ENCODE data around the gene P3H4.

P3H4 gene

DNA sequence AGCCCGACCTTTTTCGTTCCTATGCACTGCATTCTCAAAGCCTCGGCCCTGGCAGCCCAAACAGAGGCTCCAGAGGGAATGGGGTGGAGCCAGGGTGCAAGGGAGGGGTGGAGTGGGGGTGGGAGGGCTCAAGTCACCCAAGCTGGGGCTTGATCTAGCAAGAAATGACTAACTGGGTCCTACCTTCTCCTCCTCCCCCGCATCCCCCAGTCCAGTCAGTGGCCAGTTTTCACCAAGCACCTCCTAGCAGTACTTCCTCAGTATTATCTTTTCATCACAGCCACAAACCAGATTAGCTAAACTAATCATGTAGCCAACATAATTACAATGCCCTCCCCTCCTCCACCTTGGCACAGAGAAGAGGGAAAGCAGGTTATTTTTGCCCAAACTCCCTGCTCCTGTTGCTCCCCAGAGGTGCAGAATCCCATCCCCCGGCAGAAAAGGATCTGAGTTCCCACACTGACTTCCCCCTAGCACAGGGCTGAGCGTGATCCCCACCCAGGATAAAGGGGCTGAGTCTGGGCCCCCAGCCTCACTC is 27.5 kb downstream of the P3H4 start:
- H3K27ac ChIP-seq, result peak overlapping the region; percentile 81

DNA sequence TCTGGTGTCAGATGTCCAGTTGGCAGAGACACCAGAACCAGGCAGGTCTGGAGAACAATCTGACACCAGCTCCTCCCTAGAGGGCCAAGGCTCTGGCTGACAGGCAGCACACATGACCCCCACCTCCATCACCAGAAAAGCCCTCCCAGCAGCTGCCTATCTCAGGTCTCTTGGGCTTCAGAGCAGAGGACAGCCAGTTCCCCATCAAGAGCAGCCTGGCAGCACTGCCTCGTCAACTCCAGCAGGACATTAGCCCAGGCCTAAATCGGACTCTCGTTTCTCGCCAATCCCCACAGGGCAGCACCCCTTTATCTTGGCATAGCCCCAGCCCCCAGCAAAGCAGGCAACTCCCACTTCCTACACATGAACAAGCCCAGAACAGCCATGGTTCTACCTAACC is 29.6 kb downstream of the P3H4 start:
- TF ChIP-seq, protein P1, sequence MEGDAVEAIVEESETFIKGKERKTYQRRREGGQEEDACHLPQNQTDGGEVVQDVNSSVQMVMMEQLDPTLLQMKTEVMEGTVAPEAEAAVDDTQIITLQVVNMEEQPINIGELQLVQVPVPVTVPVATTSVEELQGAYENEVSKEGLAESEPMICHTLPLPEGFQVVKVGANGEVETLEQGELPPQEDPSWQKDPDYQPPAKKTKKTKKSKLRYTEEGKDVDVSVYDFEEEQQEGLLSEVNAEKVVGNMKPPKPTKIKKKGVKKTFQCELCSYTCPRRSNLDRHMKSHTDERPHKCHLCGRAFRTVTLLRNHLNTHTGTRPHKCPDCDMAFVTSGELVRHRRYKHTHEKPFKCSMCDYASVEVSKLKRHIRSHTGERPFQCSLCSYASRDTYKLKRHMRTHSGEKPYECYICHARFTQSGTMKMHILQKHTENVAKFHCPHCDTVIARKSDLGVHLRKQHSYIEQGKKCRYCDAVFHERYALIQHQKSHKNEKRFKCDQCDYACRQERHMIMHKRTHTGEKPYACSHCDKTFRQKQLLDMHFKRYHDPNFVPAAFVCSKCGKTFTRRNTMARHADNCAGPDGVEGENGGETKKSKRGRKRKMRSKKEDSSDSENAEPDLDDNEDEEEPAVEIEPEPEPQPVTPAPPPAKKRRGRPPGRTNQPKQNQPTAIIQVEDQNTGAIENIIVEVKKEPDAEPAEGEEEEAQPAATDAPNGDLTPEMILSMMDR (IDR thresholded peaks at IDR 0.05), result no peak
- no peak for TF ChIP-seq ZFX (IDR thresholded peaks at IDR 0.05; ENCODE audit: borderline replicate concordance)
- H3K27ac ChIP-seq, result no peak overlapping the region

More for the DNA sequence above, 27.5 kb downstream of the P3H4 start:
- TF ChIP-seq, protein P1 (IDR thresholded peaks at IDR 0.05), result no peak
- no peak for TF ChIP-seq ZFX (IDR thresholded peaks at IDR 0.05; ENCODE audit: borderline replicate concordance)

DNA sequence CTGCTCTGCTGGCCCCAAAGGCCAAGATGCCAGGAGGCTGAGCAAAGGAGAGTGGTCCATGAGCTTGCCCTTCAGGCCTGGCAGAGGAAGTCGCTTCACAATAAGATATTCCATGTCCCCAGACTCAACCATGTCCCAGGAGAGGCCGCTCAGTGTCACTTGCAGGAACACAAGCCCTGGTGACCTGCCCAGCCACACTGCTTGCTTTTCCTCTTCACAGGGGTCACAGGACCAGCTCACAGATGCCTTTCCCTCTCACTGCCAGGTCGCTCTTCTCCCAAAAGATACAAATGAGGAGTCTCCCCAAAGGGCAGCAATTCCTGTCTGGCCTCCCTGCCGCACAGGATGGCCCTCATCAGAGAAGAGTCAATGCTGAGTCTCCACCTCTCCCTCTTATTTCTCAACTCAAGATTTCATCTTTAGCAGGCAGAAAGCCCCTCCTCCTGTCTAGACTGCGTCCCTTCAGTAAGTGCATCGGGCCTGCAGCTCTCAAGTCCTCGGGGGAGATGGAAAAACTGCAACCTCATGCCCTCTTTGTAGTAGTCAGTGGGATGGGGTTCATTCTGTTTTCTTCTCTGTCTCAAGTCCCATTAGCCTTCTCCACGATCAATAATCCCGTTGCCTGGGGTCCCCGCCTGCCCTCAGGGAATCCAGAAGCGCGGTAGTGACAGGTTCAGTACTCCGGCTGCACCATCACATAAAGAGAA is 30.2 kb downstream of the P3H4 start:
- no peak for TF ChIP-seq ZFX (IDR thresholded peaks at IDR 0.05; ENCODE audit: borderline replicate concordance)
- TF ChIP-seq, protein P1 (IDR thresholded peaks at IDR 0.05), result no peak
- H3K27ac ChIP-seq, result no peak overlapping the region

DNA sequence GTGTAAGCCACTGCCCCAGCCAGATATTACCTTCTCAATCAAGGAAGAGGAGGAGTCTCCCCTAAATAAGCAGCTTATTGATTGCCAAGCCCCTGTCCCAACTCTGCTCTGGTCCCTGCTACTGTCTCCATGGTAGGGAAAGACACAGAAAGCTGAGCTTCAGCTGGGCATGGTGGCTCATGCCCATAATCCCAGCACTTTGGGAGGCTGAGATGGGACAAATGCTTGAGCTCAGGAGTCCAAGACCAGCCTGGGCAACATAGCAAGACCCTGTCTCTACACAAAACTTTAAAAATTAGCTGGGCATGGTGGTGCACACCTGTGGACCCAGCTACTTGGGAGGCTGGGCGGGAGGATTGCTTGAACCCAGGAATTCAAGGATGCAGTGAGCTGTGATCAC is 31.8 kb downstream of the P3H4 start:
- peak overlapping the region; percentile 82 for H3K27ac ChIP-seq
- no peak for TF ChIP-seq ZFX (IDR thresholded peaks at IDR 0.05; ENCODE audit: borderline replicate concordance)
- TF ChIP-seq, protein P1 (IDR thresholded peaks at IDR 0.05), result no peak

DNA sequence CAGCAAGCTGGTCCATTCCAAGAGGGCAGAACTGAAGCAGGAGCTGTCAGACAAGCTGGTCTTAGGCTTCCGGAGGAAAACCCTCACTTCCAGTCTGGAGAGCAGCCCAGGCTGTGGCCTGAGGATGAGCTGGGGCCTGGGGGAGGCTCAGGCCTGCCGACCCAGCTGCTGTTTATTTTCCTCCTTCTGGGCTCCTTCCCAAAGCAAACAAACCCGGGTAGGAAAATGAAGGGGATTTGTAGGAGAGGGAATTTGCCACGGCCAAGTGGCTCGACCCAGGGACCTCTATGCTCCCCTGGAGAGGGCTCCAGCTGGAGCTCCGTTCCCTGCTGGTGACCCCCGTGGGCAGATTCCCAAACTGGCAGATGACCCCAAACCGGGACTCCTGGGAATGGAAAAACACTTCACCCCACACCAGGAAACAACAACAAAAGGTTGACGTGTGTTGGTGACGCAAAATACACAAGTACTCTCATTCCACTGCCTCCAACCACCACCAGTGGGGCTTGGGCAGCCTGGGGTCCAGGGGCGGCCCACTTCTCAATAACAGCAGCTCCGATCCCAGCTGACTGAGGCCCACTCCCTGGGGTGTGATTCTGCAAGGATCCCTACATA is 34.1 kb downstream of the P3H4 start:
- H3K27ac ChIP-seq, result peak overlapping the region; percentile 82
- TF ChIP-seq, protein P1 (IDR thresholded peaks at IDR 0.05), result no peak
- no peak for TF ChIP-seq ZFX (IDR thresholded peaks at IDR 0.05; ENCODE audit: borderline replicate concordance)

DNA sequence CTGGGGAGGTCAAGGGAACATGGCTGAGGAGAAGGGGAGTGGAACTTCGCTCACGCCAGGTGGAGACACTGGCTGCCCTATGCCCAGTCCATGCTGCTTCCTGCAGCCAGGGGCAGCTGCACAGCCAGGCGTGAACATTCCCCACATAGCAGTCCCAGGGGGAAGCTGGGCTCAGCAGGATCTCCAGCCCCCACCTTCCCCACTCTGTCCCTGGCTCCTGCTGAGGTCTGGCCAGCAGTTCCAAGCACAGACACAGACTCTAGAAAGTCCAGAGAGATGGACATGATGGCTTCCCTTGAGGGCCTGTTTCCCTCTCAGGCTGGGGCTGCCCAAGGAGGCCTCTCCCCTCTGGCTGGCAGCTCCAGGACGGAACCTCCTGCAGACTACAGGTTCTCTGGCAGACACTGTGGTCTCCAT is 34.6 kb downstream of the P3H4 start:
- H3K27ac ChIP-seq, result peak overlapping the region; percentile 82
- TF ChIP-seq ZFX (IDR thresholded peaks at IDR 0.05; ENCODE audit: borderline replicate concordance), result no peak
- TF ChIP-seq, protein P1 (IDR thresholded peaks at IDR 0.05), result no peak

DNA sequence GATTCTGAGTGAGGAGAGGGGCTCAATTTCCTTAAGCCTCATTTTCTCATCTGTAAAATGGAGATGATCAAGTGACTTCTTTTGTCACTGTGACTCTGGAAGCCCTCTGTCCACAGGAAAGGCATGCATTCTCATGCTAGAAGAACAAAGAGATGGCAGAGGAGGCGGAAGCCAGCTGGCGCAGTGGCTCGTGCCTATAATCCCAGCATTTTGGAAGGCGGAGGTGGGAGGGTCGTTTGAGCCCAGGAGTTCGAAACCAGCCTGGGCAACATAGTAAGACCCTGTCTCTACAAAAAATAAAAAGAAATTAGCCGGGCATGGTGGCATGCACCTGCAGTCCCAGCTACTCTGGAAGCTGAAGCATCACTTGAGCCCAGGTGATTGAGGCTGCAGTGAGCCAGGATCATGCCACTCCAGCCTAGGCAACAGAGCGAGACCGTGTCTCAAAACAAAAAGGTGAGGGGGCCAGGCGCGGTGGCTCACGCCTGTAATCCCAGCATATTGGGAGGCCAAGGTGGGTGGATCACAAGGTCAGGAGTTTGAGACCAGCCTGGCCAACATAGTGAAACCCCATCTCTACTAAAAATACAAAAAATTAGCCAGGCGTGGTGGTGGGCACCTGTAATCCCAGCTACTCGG is 35.4 kb downstream of the P3H4 start:
- H3K27ac ChIP-seq, result peak overlapping the region; percentile 82
